OCI-LY1 (cell line): ENCODE data around the gene TFF3.
"Not testable (repeated sequence)": the region's sequence is repeated elsewhere in the genome, so short reads cannot be mapped to it uniquely, and the experiment has no call there.

Experiments
- H2AFZ ChIP-seq: fragments of 200-600 bp; sonication (generic), shearing (Covaris generic); 2 replicates; pipeline ENCODE4 v1.6.0; 2014; ENCODE audit warnings: antibody characterized with exemption, mild to moderate bottlenecking, low read length
- H3F3A ChIP-seq: fragments of 200-600 bp; sonication (generic), shearing (Covaris generic); 2 replicates; pipeline ENCODE4 v1.6.0; 2014; ENCODE audit warnings: mild to moderate bottlenecking, antibody characterized with exemption, low read length, moderate library complexity; ENCODE audit not compliant: insufficient read depth
- H3K27ac ChIP-seq: fragments of 200-600 bp; sonication (generic); 2 replicates; pipeline ENCODE4 v1.5.1; 2014; ENCODE audit warnings: low read length, mixed run types, mild to moderate bottlenecking, low read depth; ENCODE audit not compliant: poor library complexity, severe bottlenecking
- H3K27me3 ChIP-seq: fragments of 200-600 bp; sonication (generic); 2 replicates; pipeline ENCODE4 v1.6.0; 2014; ENCODE audit warnings: antibody characterized with exemption, mild to moderate bottlenecking, low read length, moderate library complexity; ENCODE audit not compliant: insufficient read depth
- H3K36me3 ChIP-seq: fragments of 200-600 bp; sonication (generic); 2 replicates; pipeline ENCODE4 v1.6.1; 2014; ENCODE audit warnings: mild to moderate bottlenecking, antibody characterized with exemption, low read length, moderate library complexity, mixed read lengths; ENCODE audit not compliant: insufficient read depth
- H3K4me1 ChIP-seq: fragments of 200-600 bp; sonication (generic); 2 replicates; pipeline ENCODE4 v1.5.1; 2014; ENCODE audit warnings: mild to moderate bottlenecking, low read length, moderate library complexity; ENCODE audit not compliant: insufficient read depth, severe bottlenecking
- H3K4me2 ChIP-seq: fragments of 200-600 bp; sonication (generic), shearing (Covaris generic); 2 replicates; pipeline ENCODE4 v1.6.1; 2014; ENCODE audit warnings: low read length
- H3K4me3 ChIP-seq: fragments of 200-600 bp; sonication (generic); 2 replicates; pipeline ENCODE4 v1.5.1; 2014; ENCODE audit warnings: low read length, low read depth, mild to moderate bottlenecking, mixed read lengths; ENCODE audit not compliant: poor library complexity, severe bottlenecking
- H3K79me2 ChIP-seq: fragments of 200-600 bp; shearing (Covaris generic); 2 replicates; pipeline ENCODE4 v1.6.1; 2016; ENCODE audit warnings: mixed run types, low read length, mixed read lengths; ENCODE audit not compliant: insufficient read depth
- H3K9ac ChIP-seq: fragments of 200-600 bp; sonication (generic), shearing (Covaris generic); 2 replicates; pipeline ENCODE4 v1.6.1; 2014; ENCODE audit warnings: mild to moderate bottlenecking, low read length, mixed read lengths
- H3K9me2 ChIP-seq: fragments of 200-600 bp; sonication (generic), shearing (Covaris generic); 2 replicates; pipeline ENCODE4 v1.6.1; 2014; ENCODE audit warnings: low read depth, mild to moderate bottlenecking, low read length, mixed read lengths
- H3K9me3 ChIP-seq: fragments of 200-600 bp; shearing (Covaris generic); 2 replicates; pipeline ENCODE4 v1.6.1; 2014; ENCODE audit warnings: low read length, mixed read lengths
- H4K20me1 ChIP-seq: fragments of 200-600 bp; sonication (generic), shearing (Covaris generic); 2 replicates; pipeline ENCODE4 v1.6.0; 2016; ENCODE audit warnings: mild to moderate bottlenecking, low read length; ENCODE audit not compliant: insufficient read depth
- CTCF ChIP-seq: fragments of 200-600 bp; sonication (generic), shearing (Covaris generic); IDR thresholded peaks from 2 replicates; pipeline ENCODE4 v1.5.1; 2017; ENCODE audit warnings: mild to moderate bottlenecking, antibody characterized with exemption, low read length, moderate library complexity, mixed read lengths
- EZH2 ChIP-seq: fragments of 200-600 bp; sonication (generic), shearing (Covaris generic); IDR thresholded peaks from 2 replicates; pipeline ENCODE4 v1.8.0; 2017; ENCODE audit warnings: borderline replicate concordance, mixed run types, mild to moderate bottlenecking, antibody characterized with exemption, low read length, moderate library complexity, mixed read lengths

The TFF3 gene

GRCh38 chr21:42294273-42294880 is 20.8 kb downstream of the TFF3 start:
- no peak for TF ChIP-seq EZH2
- Histone ChIP-seq H3K27ac (no peak overlapping the region), H3K4me3 (no peak overlapping the region), H4K20me1 (no peaks in the 10 kb centered on the region), H3K4me1 (no peaks in the 10 kb centered on the region), H3F3A (no peaks in the 10 kb centered on the region), H3K9ac (no peak overlapping the region), H3K79me2 (no peaks in the 10 kb centered on the region), H2AFZ (no peak overlapping the region), H3K9me3 (no peaks in the 10 kb centered on the region), H3K27me3 (peaks cover 3% of the 10 kb centered on the region; the same call in 1 of the 2 replicates), H3K36me3 (no peaks in the 10 kb centered on the region), H3K4me2 (no peak overlapping the region), H3K9me2 (no peaks in the 10 kb centered on the region)

GRCh38 chr21:42293649-42294272 is 21.4 kb downstream of the TFF3 start:
- no peak overlapping the region for H3K4me2 ChIP-seq
- H2AFZ ChIP-seq = no peak overlapping the region
- no peaks in the 10 kb centered on the region; the same call in 1 of the 2 replicates for H3K36me3 ChIP-seq

GRCh38 chr21:42292563-42293142 is 22.6 kb downstream of the TFF3 start:
- H3K9me3 ChIP-seq, H3F3A ChIP-seq, H4K20me1 ChIP-seq, H3K79me2 ChIP-seq, H3K27ac ChIP-seq, H3K36me3 ChIP-seq, H3K4me3 ChIP-seq, H3K9ac ChIP-seq, H3K9me2 ChIP-seq, H3K4me1 ChIP-seq, H2AFZ ChIP-seq, H3K4me2 ChIP-seq: not testable (repeated sequence)
- H3K27me3 ChIP-seq = peaks cover 12% of the 10 kb centered on the region; the same call in 1 of the 2 replicates

More at GRCh38 chr21:42293649-42294272, 21.4 kb downstream of the TFF3 start:
- H3K9me2 ChIP-seq = no peaks in the 10 kb centered on the region
- no peak overlapping the region for H3K4me3 ChIP-seq
- H3K27ac ChIP-seq = no peak overlapping the region
- H3K4me1 ChIP-seq = no peaks in the 10 kb centered on the region
- H3K79me2 ChIP-seq = no peaks in the 10 kb centered on the region
- no peak overlapping the region for H3K9ac ChIP-seq
- peaks cover 7% of the 10 kb centered on the region; the same call in 1 of the 2 replicates for H3K27me3 ChIP-seq
- 0 out of 2 replicates have a peak, but pooled peaks cover 5% of the 10 kb centered on the region for H3K9me3 ChIP-seq
- TF ChIP-seq CTCF = no peak
- no peak for TF ChIP-seq EZH2
- H4K20me1 ChIP-seq = no peaks in the 10 kb centered on the region
- H3F3A ChIP-seq = no peaks in the 10 kb centered on the region

- H3K27ac ChIP-seq = no peak overlapping the region
- TF ChIP-seq EZH2 (no peak), CTCF (no peak)
- H4K20me1 ChIP-seq = no peaks in the 10 kb centered on the region
- 0 out of 2 replicates have a peak, but pooled peaks cover 6% of the 10 kb centered on the region for H3K9me3 ChIP-seq
- H3K27me3 ChIP-seq = peaks cover 15% of the 10 kb centered on the region; the same call in 1 of the 2 replicates
- no peaks in the 10 kb centered on the region for H3F3A ChIP-seq
- H3K79me2 ChIP-seq = no peaks in the 10 kb centered on the region
- no peak overlapping the region for H3K9ac ChIP-seq
- no peak overlapping the region for H3K4me3 ChIP-seq
- H3K36me3 ChIP-seq = no peaks in the 10 kb centered on the region; the same call in 1 of the 2 replicates
- no peak overlapping the region for H3K4me2 ChIP-seq
- no peaks in the 10 kb centered on the region for H3K9me2 ChIP-seq
- no peak overlapping the region for H2AFZ ChIP-seq
- H3K4me1 ChIP-seq = no peaks in the 10 kb centered on the region
These were observed 23.3 kb downstream of the TFF3 start for GRCh38 chr21:42291751-42292562.
